Occipital lobe (tissue), 2 donors: Measurements from ENCODE around the gene RALY. TPM values are rescaled to one million over a fixed set of nuclear protein-coding genes. Genes with fewer than 3 reads are reported as not detected.

Experiments used
- DNase-seq: peaks from one replicate; lab custom pipeline; 2025; lab: John Stamatoyannopoulos, UW
- total RNA-seq: library from RNA; depleted of rRNA; stranded (reverse); fragments of >200 nt; gene quantifications from one replicate; pipeline ENCODE4 v1.2.3, GENCODE V29; 2014

Gene RALY
- total RNA-seq, 1 donor from 2014 or later = 56.8 TPM

GRCh38 chr20:34076952-34077351, 83.2 kb downstream of the RALY start:
- DNase-seq = no peak

- no peak for DNase-seq
These were observed 84.8 kb downstream of the RALY start for GRCh38 chr20:34078540-34078939.

- no peak for DNase-seq
These were observed 86.1 kb downstream of the RALY start for GRCh38 chr20:34079818-34080217.

GRCh38 chr20:34082232-34082887, 88.6 kb downstream of the RALY start:
- DNase-seq = no peak

GRCh38 chr20:34083137-34083536, 89.4 kb downstream of the RALY start:
- no peak for DNase-seq

- no peak for DNase-seq
These were observed 90.1 kb downstream of the RALY start for GRCh38 chr20:34083781-34084180.

GRCh38 chr20:34084227-34084923, 90.7 kb downstream of the RALY start:
- DNase-seq = no peak

GRCh38 chr20:34085544-34086040, 91.9 kb downstream of the RALY start:
- DNase-seq = no peak

GRCh38 chr20:34088305-34089174, 94.8 kb downstream of the RALY start:
- DNase-seq = no peak

- no peak for DNase-seq
These were observed 95.4 kb downstream of the RALY start for GRCh38 chr20:34089175-34089479.

- no peak for DNase-seq
These were observed 96.1 kb downstream of the RALY start for GRCh38 chr20:34089655-34090345.

- no peak for DNase-seq
These were observed 96.9 kb downstream of the RALY start for GRCh38 chr20:34090645-34091044.

- DNase-seq = no peak
These were observed 98.0 kb downstream of the RALY start for GRCh38 chr20:34091637-34092200.

GRCh38 chr20:34093895-34094294, 100.2 kb downstream of the RALY start:
- DNase-seq = no peak

GRCh38 chr20:34095825-34096224, 102.1 kb downstream of the RALY start:
- DNase-seq = no peak

GRCh38 chr20:34096699-34097444, 103.2 kb downstream of the RALY start:
- DNase-seq = no peak

- DNase-seq = no peak
These were observed 104.9 kb downstream of the RALY start for GRCh38 chr20:34098570-34098969.

GRCh38 chr20:34099675-34100074, 106.0 kb downstream of the RALY start:
- no peak for DNase-seq

GRCh38 chr20:34100576-34100975, 106.9 kb downstream of the RALY start:
- DNase-seq = no peak

- DNase-seq = no peak
These were observed 108.6 kb downstream of the RALY start for GRCh38 chr20:34102342-34102741.

GRCh38 chr20:34104059-34104458, 110.3 kb downstream of the RALY start:
- no peak for DNase-seq
